Gastrocnemius medialis (tissue), 4 donors: ENCODE measurements around the gene ZNF689. TPM values are rescaled to one million over a fixed set of nuclear protein-coding genes. Genes with fewer than 3 reads are reported as not detected.
A peak's percentile ranks its signal among the peaks of the same experiment; 100 is the strongest.

Source experiments
- ATAC-seq, 2 donors: fragments of 150-250 bp; one replicate each; pipeline ENCODE4 v1.9.1; 2016
- DNase-seq, 2 donors: peaks; one replicate each; pipeline ENCODE4 v3.0.0-alpha.2; 2019
- H3K27ac ChIP-seq, 4 donors: fragments of 200-600 bp; sonication (generic); 1 replicate in 1 of 4; 2 replicates in 3 of 4; pipeline ENCODE4 v1.5.1; 2016 to 2018; ENCODE audit warnings: mild to moderate bottlenecking in 2 of 4, moderate library complexity in 1 of 4
- H3K27me3 ChIP-seq, 3 donors: fragments of 200-600 bp; sonication (generic) in 2 of 3; 1 replicate in 1 of 3; 2 replicates in 2 of 3; pipeline versions ENCODE4 v1.5.1 to v1.6.0; 2016 to 2019; ENCODE audit warnings: mild to moderate bottlenecking in 1 of 3, moderate library complexity in 1 of 3
- H3K36me3 ChIP-seq, 2 donors: fragments of 200-600 bp; sonication (generic) in 1 of 2; one replicate each; pipeline ENCODE4 v1.5.1; 2017 to 2018
- H3K4me1 ChIP-seq, 2 donors: fragments of 200-600 bp; sonication (generic) in 1 of 2; one replicate each; pipeline ENCODE4 v1.5.1; 2016 to 2017; ENCODE audit warnings: mild to moderate bottlenecking in 2 of 2
- H3K4me3 ChIP-seq, 4 donors: fragments of 200-600 bp; sonication (generic) in 3 of 4; 1 replicate in 1 of 4; 2 replicates in 3 of 4; pipeline ENCODE4 v1.5.1; 2016 to 2019; ENCODE audit warnings: mild to moderate bottlenecking in 2 of 4
- H3K9me3 ChIP-seq, 3 donors: fragments of 200-600 bp; sonication (generic) in 2 of 3; 1 replicate in 1 of 3; 2 replicates in 2 of 3; pipeline ENCODE4 v1.5.1; 2016 to 2019
- POLR2A ChIP-seq, 2 donors: fragments of 450-650 bp; IDR thresholded peaks; one replicate each; pipeline ENCODE4 v1.6.1; 2017; ENCODE audit warnings: antibody characterized with exemption in 2 of 2, mild to moderate bottlenecking in 2 of 2, moderate library complexity in 2 of 2
- in situ Hi-C, 4 donors: fragments of 200-750 bp; cut with MboI; loops; one replicate each; pipeline versions ENCODE4 v1.15.0 to v1.8.0; 2017; ENCODE audit warnings: low sequenced_read_pairs in 4 of 4
- intact Hi-C: fragments of 100-400 bp; cut with DNase I; formaldehyde crosslinking; loops from one replicate; pipeline ENCODE4 v1.15.1; 2023; ENCODE audit warnings: low total_unique reads
- total RNA-seq, 4 donors: library from RNA; depleted of rRNA; stranded (reverse); fragments of >200 nt; gene quantifications; one replicate each; pipeline versions ENCODE4 v1.1.0 to v1.2.3, GENCODE V29; 2016
- TF ChIP-seq, protein P1 (sequence below), 5 experiments: fragments of 450-650 bp in 3 of 5; fragments of 200-600 bp in 2 of 5; sonication (generic) in 2 of 5; IDR thresholded peaks in 4 of 5; conservative IDR thresholded peaks in 1 of 5; 1 replicate in 4 of 5; 2 replicates in 1 of 5; pipeline ENCODE4 v1.5.1; 2016 to 2019; ENCODE audit warnings: antibody characterized with exemption in 5 of 5, mild to moderate bottlenecking in 3 of 5, moderate library complexity in 3 of 5

Gene ZNF689
- total RNA-seq, 4 donors from 2014 or later, result 2.9 to 6.3 (median 6.1) TPM

DNA sequence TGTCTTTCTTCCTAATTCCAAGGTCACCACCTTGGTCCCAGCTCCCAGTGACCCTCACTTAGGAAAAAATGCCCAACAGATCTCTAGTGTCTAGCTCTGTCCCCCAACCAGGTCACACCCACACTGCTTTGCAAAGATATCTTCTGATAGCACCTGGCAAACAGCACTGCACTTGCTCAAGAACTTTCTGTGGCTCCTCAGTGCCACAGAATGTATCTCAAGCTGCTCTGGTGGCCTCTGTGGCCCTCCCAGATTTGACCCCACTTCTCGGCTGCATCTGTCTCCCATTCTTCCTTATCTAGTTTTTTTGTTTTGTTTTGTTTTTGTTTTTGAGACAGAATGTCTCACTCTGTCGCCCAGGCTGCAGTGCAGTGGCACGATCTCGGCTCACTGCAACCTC is 43.7 kb downstream of the ZNF689 start:
- Histone ChIP-seq H3K36me3 (no peaks in the 10 kb centered on the region), H3K4me3 (no peak overlapping the region), H3K9me3 (no peaks in the 10 kb centered on the region), H3K27ac (no peak overlapping the region), H3K27me3 (no peaks in the 10 kb centered on the region), H3K4me1 (peaks cover 9 to 15% of the 10 kb centered on the region in 2 donors)
- intact Hi-C loops (no loop called here), in situ Hi-C loops (no loop called here)
- DNase-seq, result no peak
- no peak for ATAC-seq
- TF ChIP-seq POLR2A (IDR thresholded peaks at IDR 0.05), result no peak
- TF ChIP-seq, protein P1, sequence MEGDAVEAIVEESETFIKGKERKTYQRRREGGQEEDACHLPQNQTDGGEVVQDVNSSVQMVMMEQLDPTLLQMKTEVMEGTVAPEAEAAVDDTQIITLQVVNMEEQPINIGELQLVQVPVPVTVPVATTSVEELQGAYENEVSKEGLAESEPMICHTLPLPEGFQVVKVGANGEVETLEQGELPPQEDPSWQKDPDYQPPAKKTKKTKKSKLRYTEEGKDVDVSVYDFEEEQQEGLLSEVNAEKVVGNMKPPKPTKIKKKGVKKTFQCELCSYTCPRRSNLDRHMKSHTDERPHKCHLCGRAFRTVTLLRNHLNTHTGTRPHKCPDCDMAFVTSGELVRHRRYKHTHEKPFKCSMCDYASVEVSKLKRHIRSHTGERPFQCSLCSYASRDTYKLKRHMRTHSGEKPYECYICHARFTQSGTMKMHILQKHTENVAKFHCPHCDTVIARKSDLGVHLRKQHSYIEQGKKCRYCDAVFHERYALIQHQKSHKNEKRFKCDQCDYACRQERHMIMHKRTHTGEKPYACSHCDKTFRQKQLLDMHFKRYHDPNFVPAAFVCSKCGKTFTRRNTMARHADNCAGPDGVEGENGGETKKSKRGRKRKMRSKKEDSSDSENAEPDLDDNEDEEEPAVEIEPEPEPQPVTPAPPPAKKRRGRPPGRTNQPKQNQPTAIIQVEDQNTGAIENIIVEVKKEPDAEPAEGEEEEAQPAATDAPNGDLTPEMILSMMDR (IDR thresholded peaks at IDR 0.05 in 4 of 5, conservative IDR thresholded peaks at IDR 0.05 in 1 of 5), result no peak

DNA sequence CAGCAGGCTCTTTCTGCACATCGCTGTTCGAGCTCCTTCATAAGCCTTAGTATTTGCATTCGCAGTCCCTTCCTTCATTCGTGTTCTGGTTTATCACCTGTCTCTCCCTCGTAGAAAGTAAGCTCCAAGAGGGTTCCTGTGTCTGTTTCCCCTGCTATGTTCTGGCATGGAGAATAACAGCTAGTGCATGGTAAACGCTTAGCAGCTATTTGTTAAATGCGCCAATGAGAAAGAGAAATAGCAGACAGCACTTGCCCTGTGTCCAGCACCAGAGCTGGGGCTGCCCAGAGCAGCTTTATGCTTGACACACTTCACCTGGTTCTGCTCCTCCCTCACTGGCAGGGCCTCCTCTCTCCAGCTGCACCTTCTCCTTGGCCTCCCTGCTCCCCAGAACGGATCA is 44.2 kb downstream of the ZNF689 start:
- H3K36me3 ChIP-seq, result no peaks in the 10 kb centered on the region
- H3K27me3 ChIP-seq, result no peaks in the 10 kb centered on the region
- peaks cover 9 to 12% of the 10 kb centered on the region in 2 donors for H3K4me1 ChIP-seq
- ATAC-seq (no peak), DNase-seq (no peak)
- in situ Hi-C loops (no loop called here), intact Hi-C loops (no loop called here)
- no peak overlapping the region for H3K27ac ChIP-seq
- no peak for TF ChIP-seq POLR2A (IDR thresholded peaks at IDR 0.05)
- TF ChIP-seq, protein P1 (IDR thresholded peaks at IDR 0.05 in 4 of 5, conservative IDR thresholded peaks at IDR 0.05 in 1 of 5), result no peak
- no peaks in the 10 kb centered on the region for H3K9me3 ChIP-seq
- no peak overlapping the region for H3K4me3 ChIP-seq

DNA sequence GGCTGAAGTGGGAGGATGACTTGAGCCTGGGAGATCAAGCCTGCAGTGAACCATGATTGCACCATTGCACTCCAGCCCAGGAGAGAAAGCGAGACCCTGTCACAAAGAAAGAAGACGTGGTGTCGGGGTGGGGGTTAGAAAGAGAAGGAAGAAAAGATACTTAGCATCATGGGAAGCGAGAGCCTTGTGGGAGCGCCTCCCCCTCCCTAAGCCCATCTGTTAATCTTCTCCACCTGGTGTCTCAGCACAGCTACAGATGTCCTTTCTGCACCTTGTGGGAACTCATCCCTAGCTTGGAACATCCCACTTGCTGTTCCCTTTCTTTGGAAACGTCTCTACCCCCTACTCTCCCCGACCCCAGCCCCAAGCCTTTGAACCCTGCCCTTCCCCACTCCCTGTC is 44.7 kb downstream of the ZNF689 start:
- intact Hi-C loops, result no loop called here
- Histone ChIP-seq H3K4me3 (no peak overlapping the region), H3K36me3 (no peaks in the 10 kb centered on the region), H3K4me1 (peaks cover 5 to 8% of the 10 kb centered on the region in 2 donors), H3K27me3 (no peaks in the 10 kb centered on the region), H3K9me3 (no peaks in the 10 kb centered on the region), H3K27ac (no peak overlapping the region)
- in situ Hi-C loops, result no loop called here
- ATAC-seq, result no peak
- TF ChIP-seq, protein P1 (IDR thresholded peaks at IDR 0.05 in 4 of 5, conservative IDR thresholded peaks at IDR 0.05 in 1 of 5), result no peak
- no peak for TF ChIP-seq POLR2A (IDR thresholded peaks at IDR 0.05)
- DNase-seq, result no peak

DNA sequence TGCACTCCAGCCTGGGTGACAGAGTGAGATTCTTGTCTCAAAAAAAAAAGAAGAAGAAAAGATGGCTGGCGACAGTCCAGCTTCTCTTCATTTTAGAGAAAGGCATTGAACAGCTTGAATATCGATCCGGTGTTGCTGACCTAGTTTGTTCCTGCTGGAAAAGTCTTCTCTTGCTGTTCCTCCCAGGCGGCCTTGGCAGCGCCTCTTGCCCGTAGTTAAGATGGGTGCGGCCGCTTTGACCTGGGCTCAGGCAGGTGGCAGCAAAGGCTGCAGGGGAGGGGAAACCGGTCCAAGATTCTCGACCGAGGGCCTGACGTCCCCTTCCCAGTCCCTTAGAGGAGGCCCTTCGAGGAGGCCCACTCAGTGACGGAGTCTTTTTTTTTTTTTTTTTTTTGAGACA is 48.2 kb downstream of the ZNF689 start:
- Histone ChIP-seq H3K9me3 (no peaks in the 10 kb centered on the region), H3K27ac (peak overlapping the region; percentile 61 to 77 (median 72)), H3K27me3 (no peaks in the 10 kb centered on the region), H3K36me3 (no peaks in the 10 kb centered on the region), H3K4me1 (peaks cover 5 to 8% of the 10 kb centered on the region in 2 donors), H3K4me3 (peak overlapping the region; percentile 59 to 66 (median 60))
- in situ Hi-C loops (no loop called here), intact Hi-C loops (no loop called here)
- TF ChIP-seq POLR2A (IDR thresholded peaks at IDR 0.05), result no peak
- TF ChIP-seq, protein P1 (IDR thresholded peaks at IDR 0.05 in 4 of 5, conservative IDR thresholded peaks at IDR 0.05 in 1 of 5), result no peak
- DNase-seq (no peak), ATAC-seq (no peak)
